22Rv1 (cell line): ENCODE data around the gene GABRG3.

ENCODE experiments used
- CTCF ChIP-seq: fragments of 450-650 bp; IDR thresholded peaks from 2 replicates; pipeline ENCODE4 v1.5.1; 2017; ENCODE audit warnings: mild to moderate bottlenecking
- ZFX ChIP-seq: fragments of 450-650 bp; IDR thresholded peaks from 2 replicates; pipeline ENCODE4 v1.6.1; 2017; ENCODE audit warnings: antibody characterized with exemption, borderline replicate concordance

- TF ChIP-seq CTCF: no peak
- TF ChIP-seq ZFX: no peak
These were observed 543.5 kb downstream of the GABRG3 start for GRCh38 chr15:27514526-27514925.
